CD4-positive, alpha-beta T cell treated with Interleukin-21 for 1 hour (primary cell): ENCODE results near the gene AP1M2.
"Not testable (repeated sequence)": the region's sequence is repeated elsewhere in the genome, so short reads cannot be mapped to it uniquely, and the experiment has no call there.

ENCODE experiments used
- DNase-seq: peaks from one replicate; pipeline ENCODE4 v3.0.0-alpha.2; 2020

Gene AP1M2

GRCh38 chr19:10535613-10536012 lies 51.5 kb downstream of the AP1M2 start:
- DNase-seq = no peak

GRCh38 chr19:10533646-10534386 lies 53.3 kb downstream of the AP1M2 start:
- no peak for DNase-seq

DNA sequence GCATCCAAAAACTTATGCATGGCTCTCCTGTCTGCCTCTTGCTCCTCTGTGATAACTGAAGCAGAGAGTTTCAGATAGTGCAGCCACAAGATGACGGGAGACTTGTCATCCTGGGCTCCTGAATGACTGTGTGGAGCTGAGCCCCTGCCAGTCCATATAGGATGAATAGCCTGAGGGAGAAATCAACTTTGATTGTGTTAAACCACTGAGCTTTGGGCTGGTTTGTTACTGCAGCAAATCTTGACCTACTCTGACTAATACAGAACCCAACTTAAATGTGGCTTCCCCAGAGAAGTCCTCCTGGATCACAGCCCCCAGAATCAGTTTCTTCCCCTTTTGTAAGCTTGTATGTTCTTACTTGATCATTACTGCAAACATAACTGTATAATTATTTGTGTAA lies 54.7 kb downstream of the AP1M2 start:
- DNase-seq = no peak

DNA sequence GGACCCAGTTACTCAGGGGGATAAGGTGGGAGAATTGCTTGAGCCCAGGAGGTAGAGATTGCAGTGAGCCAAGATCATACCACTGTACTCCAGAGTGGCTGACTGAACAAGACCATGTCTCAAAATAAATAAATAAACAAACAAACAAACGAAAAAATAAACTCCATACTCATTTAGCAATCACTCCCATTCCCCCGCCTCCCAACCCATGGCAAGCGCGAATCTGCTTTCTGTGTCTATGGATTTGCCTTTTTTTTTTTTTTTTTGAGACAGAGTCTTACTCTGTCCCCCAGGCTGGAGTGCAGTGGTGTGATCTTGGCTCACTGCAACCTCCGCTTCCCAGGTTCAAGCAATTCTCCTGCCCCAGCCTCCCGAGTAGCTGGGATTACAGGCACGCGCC lies 60.2 kb downstream of the AP1M2 start:
- not testable (repeated sequence) for DNase-seq

DNA sequence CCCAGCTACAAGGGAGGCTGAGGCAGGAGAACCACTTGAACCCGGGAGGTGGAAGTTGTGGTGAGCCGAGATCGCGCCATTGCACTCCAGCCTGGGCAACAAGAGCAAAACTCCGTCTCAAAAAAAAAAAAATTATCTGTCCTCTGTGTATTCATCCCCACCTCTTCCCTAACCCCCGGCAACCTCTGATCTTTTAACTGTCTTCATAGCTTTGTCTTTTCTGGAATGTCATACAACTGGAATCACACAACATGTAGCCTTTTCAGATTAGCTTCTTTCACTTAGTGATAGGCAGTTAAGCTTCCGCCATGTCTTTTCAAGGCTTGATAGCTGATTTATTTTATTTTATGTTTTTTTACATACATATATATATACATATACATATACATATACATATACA lies 61.5 kb downstream of the AP1M2 start:
- DNase-seq = no peak

- peak; percentile 58 for DNase-seq
These were observed 63.9 kb downstream of the AP1M2 start for GRCh38 chr19:10523135-10523636.
